GM20000 (cell line): Measurements from ENCODE around the gene CACNA1D.

Experiments used
- DNase-seq: peaks from one replicate; pipeline ENCODE4 v3.0.0; 2012; ENCODE audit warnings: low spot score
- CTCF ChIP-seq: IDR thresholded peaks from 2 replicates; pipeline ENCODE4 v1.5.1; 2012; ENCODE audit warnings: mild to moderate bottlenecking, control low read depth; ENCODE audit errors: extremely low read depth, missing control alignments

CACNA1D gene

GRCh38 chr3:53489787-53490458 lies 4.5 kb upstream of the CACNA1D start:
- TF ChIP-seq CTCF, result no peak
- no peak for DNase-seq

GRCh38 chr3:53490459-53490968 lies 3.9 kb upstream of the CACNA1D start:
- no peak for TF ChIP-seq CTCF
- DNase-seq, result no peak

GRCh38 chr3:53491276-53491675 lies 3.1 kb upstream of the CACNA1D start:
- TF ChIP-seq CTCF, result no peak
- no peak for DNase-seq

- no peak for TF ChIP-seq CTCF
- no peak for DNase-seq
Observed at GRCh38 chr3:53493595-53493962, 832 bp upstream of the CACNA1D start.

GRCh38 chr3:53495146-53495519 lies 722 bp downstream of the CACNA1D start:
- DNase-seq, result no peak
- no peak for TF ChIP-seq CTCF

- peak; percentile 58 for DNase-seq
Observed at GRCh38 chr3:53495520-53496391, 1.3 kb downstream of the CACNA1D start.

More at GRCh38 chr3:53495520-53496391, 1.3 kb downstream of the CACNA1D start:
- no peak for TF ChIP-seq CTCF
